ENCODE measurements around the gene ZBTB16.

- TF ChIP-seq, protein P1, sequence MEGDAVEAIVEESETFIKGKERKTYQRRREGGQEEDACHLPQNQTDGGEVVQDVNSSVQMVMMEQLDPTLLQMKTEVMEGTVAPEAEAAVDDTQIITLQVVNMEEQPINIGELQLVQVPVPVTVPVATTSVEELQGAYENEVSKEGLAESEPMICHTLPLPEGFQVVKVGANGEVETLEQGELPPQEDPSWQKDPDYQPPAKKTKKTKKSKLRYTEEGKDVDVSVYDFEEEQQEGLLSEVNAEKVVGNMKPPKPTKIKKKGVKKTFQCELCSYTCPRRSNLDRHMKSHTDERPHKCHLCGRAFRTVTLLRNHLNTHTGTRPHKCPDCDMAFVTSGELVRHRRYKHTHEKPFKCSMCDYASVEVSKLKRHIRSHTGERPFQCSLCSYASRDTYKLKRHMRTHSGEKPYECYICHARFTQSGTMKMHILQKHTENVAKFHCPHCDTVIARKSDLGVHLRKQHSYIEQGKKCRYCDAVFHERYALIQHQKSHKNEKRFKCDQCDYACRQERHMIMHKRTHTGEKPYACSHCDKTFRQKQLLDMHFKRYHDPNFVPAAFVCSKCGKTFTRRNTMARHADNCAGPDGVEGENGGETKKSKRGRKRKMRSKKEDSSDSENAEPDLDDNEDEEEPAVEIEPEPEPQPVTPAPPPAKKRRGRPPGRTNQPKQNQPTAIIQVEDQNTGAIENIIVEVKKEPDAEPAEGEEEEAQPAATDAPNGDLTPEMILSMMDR (conservative IDR thresholded peaks at IDR 0.05; ENCODE audit: low read depth in 2 of 2), result no peak
- TF ChIP-seq, protein P2, sequence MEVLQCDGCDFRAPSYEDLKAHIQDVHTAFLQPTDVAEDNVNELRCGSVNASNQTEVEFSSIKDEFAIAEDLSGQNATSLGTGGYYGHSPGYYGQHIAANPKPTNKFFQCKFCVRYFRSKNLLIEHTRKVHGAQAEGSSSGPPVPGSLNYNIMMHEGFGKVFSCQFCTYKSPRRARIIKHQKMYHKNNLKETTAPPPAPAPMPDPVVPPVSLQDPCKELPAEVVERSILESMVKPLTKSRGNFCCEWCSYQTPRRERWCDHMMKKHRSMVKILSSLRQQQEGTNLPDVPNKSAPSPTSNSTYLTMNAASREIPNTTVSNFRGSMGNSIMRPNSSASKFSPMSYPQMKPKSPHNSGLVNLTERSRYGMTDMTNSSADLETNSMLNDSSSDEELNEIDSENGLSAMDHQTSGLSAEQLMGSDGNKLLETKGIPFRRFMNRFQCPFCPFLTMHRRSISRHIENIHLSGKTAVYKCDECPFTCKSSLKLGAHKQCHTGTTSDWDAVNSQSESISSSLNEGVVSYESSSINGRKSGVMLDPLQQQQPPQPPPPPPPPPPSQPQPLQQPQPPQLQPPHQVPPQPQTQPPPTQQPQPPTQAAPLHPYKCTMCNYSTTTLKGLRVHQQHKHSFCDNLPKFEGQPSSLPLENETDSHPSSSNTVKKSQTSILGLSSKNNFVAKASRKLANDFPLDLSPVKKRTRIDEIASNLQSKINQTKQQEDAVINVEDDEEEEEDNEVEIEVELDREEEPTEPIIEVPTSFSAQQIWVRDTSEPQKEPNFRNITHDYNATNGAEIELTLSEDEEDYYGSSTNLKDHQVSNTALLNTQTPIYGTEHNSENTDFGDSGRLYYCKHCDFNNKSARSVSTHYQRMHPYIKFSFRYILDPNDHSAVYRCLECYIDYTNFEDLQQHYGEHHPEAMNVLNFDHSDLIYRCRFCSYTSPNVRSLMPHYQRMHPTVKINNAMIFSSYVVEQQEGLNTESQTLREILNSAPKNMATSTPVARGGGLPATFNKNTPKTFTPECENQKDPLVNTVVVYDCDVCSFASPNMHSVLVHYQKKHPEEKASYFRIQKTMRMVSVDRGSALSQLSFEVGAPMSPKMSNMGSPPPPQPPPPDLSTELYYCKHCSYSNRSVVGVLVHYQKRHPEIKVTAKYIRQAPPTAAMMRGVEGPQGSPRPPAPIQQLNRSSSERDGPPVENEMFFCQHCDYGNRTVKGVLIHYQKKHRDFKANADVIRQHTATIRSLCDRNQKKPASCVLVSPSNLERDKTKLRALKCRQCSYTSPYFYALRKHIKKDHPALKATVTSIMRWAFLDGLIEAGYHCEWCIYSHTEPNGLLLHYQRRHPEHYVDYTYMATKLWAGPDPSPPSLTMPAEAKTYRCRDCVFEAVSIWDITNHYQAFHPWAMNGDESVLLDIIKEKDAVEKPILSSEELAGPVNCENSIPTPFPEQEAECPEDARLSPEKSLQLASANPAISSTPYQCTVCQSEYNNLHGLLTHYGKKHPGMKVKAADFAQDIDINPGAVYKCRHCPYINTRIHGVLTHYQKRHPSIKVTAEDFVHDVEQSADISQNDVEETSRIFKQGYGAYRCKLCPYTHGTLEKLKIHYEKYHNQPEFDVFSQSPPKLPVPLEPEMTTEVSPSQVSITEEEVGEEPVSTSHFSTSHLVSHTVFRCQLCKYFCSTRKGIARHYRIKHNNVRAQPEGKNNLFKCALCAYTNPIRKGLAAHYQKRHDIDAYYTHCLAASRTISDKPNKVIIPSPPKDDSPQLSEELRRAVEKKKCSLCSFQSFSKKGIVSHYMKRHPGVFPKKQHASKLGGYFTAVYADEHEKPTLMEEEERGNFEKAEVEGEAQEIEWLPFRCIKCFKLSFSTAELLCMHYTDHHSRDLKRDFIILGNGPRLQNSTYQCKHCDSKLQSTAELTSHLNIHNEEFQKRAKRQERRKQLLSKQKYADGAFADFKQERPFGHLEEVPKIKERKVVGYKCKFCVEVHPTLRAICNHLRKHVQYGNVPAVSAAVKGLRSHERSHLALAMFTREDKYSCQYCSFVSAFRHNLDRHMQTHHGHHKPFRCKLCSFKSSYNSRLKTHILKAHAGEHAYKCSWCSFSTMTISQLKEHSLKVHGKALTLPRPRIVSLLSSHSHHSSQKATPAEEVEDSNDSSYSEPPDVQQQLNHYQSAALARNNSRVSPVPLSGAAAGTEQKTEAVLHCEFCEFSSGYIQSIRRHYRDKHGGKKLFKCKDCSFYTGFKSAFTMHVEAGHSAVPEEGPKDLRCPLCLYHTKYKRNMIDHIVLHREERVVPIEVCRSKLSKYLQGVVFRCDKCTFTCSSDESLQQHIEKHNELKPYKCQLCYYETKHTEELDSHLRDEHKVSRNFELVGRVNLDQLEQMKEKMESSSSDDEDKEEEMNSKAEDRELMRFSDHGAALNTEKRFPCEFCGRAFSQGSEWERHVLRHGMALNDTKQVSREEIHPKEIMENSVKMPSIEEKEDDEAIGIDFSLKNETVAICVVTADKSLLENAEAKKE (CRISPR knock-in tag; IDR thresholded peaks at IDR 0.05), result no peak
Measured at GRCh38 chr11:114125959-114126358, 66.4 kb downstream of the ZBTB16 start.

All from GM23338 (cell line).